KOPT-K1 (cell line): ENCODE results near the gene INPP4A.

Source experiments
- H3K27ac ChIP-seq: fragments of 200-600 bp; sonication (generic); 2 replicates; pipeline ENCODE4 v1.5.1; 2016; ENCODE audit warnings: antibody characterized with exemption, mild to moderate bottlenecking, low read depth, low read length; ENCODE audit not compliant: poor library complexity, severe bottlenecking
- H3K36me3 ChIP-seq: fragments of 200-600 bp; sonication (generic); 2 replicates; pipeline ENCODE4 v1.5.1; 2017; ENCODE audit warnings: antibody characterized with exemption, mild to moderate bottlenecking, low read length, moderate library complexity; ENCODE audit not compliant: insufficient read depth
- H3K9me3 ChIP-seq: fragments of 200-600 bp; sonication (generic); 2 replicates; pipeline ENCODE4 v1.5.1; 2017; ENCODE audit warnings: antibody characterized with exemption, low read length, mild to moderate bottlenecking; ENCODE audit not compliant: insufficient read depth, poor library complexity, severe bottlenecking

The INPP4A gene

GRCh38 chr2:98550165-98550564 is 105.5 kb downstream of the INPP4A start:
- Histone ChIP-seq H3K9me3 (no peaks in the 10 kb centered on the region), H3K27ac (peak overlapping the region; percentile 73), H3K36me3 (peaks cover 71% of the 10 kb centered on the region)

- Histone ChIP-seq H3K36me3 (peaks cover 71% of the 10 kb centered on the region), H3K27ac (no peak overlapping the region), H3K9me3 (no peaks in the 10 kb centered on the region)
These were observed 106.7 kb downstream of the INPP4A start for GRCh38 chr2:98551316-98551715.

- H3K27ac ChIP-seq = no peak overlapping the region
- H3K36me3 ChIP-seq = peaks cover 63% of the 10 kb centered on the region
These were observed 108.0 kb downstream of the INPP4A start for GRCh38 chr2:98552499-98553179.

GRCh38 chr2:98554116-98554861 is 109.6 kb downstream of the INPP4A start:
- Histone ChIP-seq H3K27ac (peak overlapping the region; percentile 69), H3K9me3 (no peaks in the 10 kb centered on the region), H3K36me3 (peaks cover 72% of the 10 kb centered on the region)

More at GRCh38 chr2:98552499-98553179, 108.0 kb downstream of the INPP4A start:
- H3K9me3 ChIP-seq = no peaks in the 10 kb centered on the region

GRCh38 chr2:98555696-98556095 is 111.0 kb downstream of the INPP4A start:
- Histone ChIP-seq H3K27ac (peak overlapping the region; percentile 69), H3K9me3 (no peaks in the 10 kb centered on the region), H3K36me3 (peaks cover 81% of the 10 kb centered on the region)

- Histone ChIP-seq H3K9me3 (no peaks in the 10 kb centered on the region), H3K36me3 (peaks cover 86% of the 10 kb centered on the region), H3K27ac (peak overlapping the region; percentile 69)
These were observed 111.8 kb downstream of the INPP4A start for GRCh38 chr2:98556344-98557033.

GRCh38 chr2:98558852-98559530 is 114.3 kb downstream of the INPP4A start:
- Histone ChIP-seq H3K36me3 (peaks cover 88% of the 10 kb centered on the region), H3K27ac (peak overlapping the region; percentile 45), H3K9me3 (no peaks in the 10 kb centered on the region)

- Histone ChIP-seq H3K27ac (peak overlapping the region; percentile 45), H3K36me3 (peaks cover 91% of the 10 kb centered on the region)
These were observed 114.9 kb downstream of the INPP4A start for GRCh38 chr2:98559581-98559980.

GRCh38 chr2:98560256-98560771 is 115.7 kb downstream of the INPP4A start:
- H3K36me3 ChIP-seq = peaks cover 87% of the 10 kb centered on the region
- H3K9me3 ChIP-seq = no peaks in the 10 kb centered on the region
- peak overlapping the region; percentile 45 for H3K27ac ChIP-seq

More at GRCh38 chr2:98559581-98559980, 114.9 kb downstream of the INPP4A start:
- H3K9me3 ChIP-seq = no peaks in the 10 kb centered on the region

- Histone ChIP-seq H3K9me3 (no peaks in the 10 kb centered on the region), H3K27ac (no peak overlapping the region), H3K36me3 (peaks cover 87% of the 10 kb centered on the region)
These were observed 116.4 kb downstream of the INPP4A start for GRCh38 chr2:98561018-98561417.

GRCh38 chr2:98561902-98562695 is 117.4 kb downstream of the INPP4A start:
- H3K9me3 ChIP-seq = no peaks in the 10 kb centered on the region
- peaks cover 95% of the 10 kb centered on the region for H3K36me3 ChIP-seq
- no peak overlapping the region for H3K27ac ChIP-seq

GRCh38 chr2:98563394-98563793 is 118.7 kb downstream of the INPP4A start:
- H3K36me3 ChIP-seq = peaks cover 95% of the 10 kb centered on the region
- no peak overlapping the region for H3K27ac ChIP-seq
- no peaks in the 10 kb centered on the region for H3K9me3 ChIP-seq

GRCh38 chr2:98564541-98565132 is 120.0 kb downstream of the INPP4A start:
- peak overlapping the region; percentile 25 for H3K27ac ChIP-seq
- H3K36me3 ChIP-seq = peaks cover 95% of the 10 kb centered on the region
- H3K9me3 ChIP-seq = no peaks in the 10 kb centered on the region
